ENCODE measurements around the gene MFN1. TPM values are rescaled to one million over a fixed set of nuclear protein-coding genes. Genes with fewer than 3 reads are reported as not detected.

MFN1 gene
- total RNA-seq, 4 donors from 2014 or later, result 42.2 to 51.7 (median 47.2) TPM

GRCh38 chr3:179416681-179417080 lies 69.2 kb downstream of the MFN1 start:
- TF ChIP-seq CTCF (IDR thresholded peaks at IDR 0.05; ENCODE audit: low read depth), result no peak

GRCh38 chr3:179418610-179419009 lies 71.1 kb downstream of the MFN1 start:
- TF ChIP-seq CTCF (IDR thresholded peaks at IDR 0.05; ENCODE audit: low read depth), result no peak

DNA sequence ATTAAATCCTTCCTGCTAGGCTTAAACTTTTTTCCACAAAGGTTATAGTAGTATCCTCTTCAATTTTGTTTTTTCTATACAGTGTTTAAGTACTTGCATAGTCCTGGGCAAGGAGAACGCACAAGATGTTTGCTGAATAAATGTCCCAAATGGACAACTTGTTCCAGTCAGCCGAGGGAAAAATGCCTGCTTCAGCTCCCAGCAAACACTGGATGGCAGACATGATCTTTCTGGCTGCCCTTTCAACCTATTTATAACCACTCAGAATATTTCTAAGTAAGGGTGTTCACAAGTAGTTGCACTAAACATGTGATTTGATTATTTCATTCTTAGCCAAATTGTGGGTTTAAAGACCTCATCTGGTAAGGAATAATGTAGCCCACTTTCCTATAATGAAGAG lies 74.0 kb downstream of the MFN1 start:
- TF ChIP-seq CTCF (IDR thresholded peaks at IDR 0.05; ENCODE audit: low read depth), result no peak

DNA sequence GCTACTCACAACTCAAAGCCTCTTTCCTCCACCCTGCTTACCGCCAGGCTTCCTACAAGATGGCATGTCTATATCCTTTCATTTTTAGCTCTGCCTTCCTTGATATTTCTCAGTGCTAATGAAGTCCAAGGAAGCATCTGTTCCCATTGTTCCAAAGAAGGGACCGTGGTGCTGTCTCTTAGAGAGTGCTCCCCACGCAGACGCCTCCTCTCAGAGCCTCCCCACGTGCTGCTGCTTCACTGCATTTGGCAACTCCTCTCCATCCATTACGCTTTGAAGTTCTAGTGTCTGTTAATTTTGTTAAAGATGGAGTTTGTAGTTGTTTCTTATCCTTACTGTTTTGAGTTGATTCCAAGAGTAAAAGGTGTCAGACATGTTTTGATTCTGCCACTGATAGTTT lies 77.6 kb downstream of the MFN1 start:
- no peak for TF ChIP-seq CTCF (IDR thresholded peaks at IDR 0.05; ENCODE audit: low read depth)

GRCh38 chr3:179428876-179429548 lies 81.5 kb downstream of the MFN1 start:
- no peak for TF ChIP-seq CTCF (IDR thresholded peaks at IDR 0.05; ENCODE audit: low read depth)

DNA sequence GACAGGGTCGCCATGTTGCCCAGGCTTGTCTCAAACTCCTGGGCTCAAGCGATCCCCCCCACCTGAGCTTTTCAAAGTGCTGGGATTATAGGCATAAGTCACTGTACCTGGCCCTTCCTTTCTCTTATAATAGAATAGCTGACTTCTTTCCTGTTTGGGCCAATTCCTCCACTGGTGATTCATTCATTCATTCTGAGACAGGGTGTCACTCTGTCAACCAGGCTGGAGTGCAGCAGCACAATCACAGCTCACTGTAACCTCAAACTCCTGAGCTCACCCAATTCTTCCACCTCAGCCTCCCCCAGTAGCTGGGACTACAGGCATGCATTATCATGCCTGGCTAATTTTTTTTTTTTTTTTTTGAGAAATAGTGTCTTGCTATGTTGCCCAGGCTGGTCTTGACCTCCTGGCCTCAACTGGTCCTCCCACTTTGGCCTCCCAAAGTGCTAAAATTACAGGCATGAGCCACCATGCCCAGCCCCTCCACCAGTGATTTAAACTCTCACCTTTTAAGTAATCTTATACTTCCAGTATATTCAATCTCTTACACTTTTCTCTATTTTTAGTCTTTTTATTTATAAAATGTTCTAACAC lies 82.9 kb downstream of the MFN1 start:
- no peak for TF ChIP-seq CTCF (IDR thresholded peaks at IDR 0.05; ENCODE audit: low read depth)

DNA sequence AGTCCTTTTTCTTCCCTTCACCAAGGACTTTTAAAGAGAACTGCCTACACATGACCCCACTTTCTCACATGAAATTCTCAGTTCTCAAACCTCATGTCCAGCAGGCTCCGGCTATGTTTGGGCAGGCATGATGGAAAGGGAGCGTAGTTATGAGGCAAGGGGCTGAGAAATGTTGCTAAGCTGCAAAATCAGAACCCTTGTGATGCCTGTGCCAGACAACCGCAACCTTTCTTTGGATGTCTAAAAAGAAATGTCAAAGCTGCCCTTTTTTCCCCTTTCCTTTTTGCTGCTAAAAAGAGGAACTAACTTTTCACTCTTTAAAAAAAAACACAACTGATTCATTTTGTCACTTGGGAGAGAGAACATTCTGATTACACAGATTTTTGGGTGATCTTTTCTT lies 84.5 kb downstream of the MFN1 start:
- no peak for TF ChIP-seq CTCF (IDR thresholded peaks at IDR 0.05; ENCODE audit: low read depth)
